NCI-H187 treated with DMSO at 0.1 percent for 48 hours (cell line): ENCODE data around the gene NMUR2.

Experiments
- DNase-seq: peaks from one replicate; lab custom pipeline; 2025; lab: John Stamatoyannopoulos, UW

NMUR2 gene

GRCh38 chr5:152367554-152367953, 37.5 kb downstream of the NMUR2 start:
- no peak for DNase-seq

- DNase-seq: no peak
Observed at GRCh38 chr5:152366716-152367115, 38.4 kb downstream of the NMUR2 start.

GRCh38 chr5:152364899-152365298, 40.2 kb downstream of the NMUR2 start:
- peak; percentile 25 for DNase-seq

DNA sequence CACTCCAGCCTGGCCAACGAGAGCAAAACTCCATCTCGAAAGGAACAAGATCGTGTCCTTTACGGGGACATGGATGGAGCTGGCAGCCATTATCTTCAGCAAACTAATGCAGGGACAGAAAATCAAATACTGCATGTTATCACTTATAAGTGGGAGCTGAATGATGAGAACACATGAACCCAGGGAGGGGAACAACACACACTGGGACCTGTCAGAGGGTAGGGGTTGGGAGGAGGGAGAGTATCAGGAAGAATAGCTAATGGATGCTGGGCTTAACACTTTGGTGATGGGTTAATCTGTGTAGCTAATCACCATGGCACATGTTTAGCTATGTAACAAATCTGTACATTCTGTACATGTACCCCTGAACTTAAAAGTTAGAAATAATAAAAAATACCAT, 40.9 kb downstream of the NMUR2 start:
- DNase-seq: no peak

GRCh38 chr5:152358861-152359568, 46.1 kb downstream of the NMUR2 start:
- DNase-seq: no peak

GRCh38 chr5:152356506-152356905, 48.6 kb downstream of the NMUR2 start:
- DNase-seq: no peak

- no peak for DNase-seq
Observed at GRCh38 chr5:152355061-152355460, 50.0 kb downstream of the NMUR2 start.

DNA sequence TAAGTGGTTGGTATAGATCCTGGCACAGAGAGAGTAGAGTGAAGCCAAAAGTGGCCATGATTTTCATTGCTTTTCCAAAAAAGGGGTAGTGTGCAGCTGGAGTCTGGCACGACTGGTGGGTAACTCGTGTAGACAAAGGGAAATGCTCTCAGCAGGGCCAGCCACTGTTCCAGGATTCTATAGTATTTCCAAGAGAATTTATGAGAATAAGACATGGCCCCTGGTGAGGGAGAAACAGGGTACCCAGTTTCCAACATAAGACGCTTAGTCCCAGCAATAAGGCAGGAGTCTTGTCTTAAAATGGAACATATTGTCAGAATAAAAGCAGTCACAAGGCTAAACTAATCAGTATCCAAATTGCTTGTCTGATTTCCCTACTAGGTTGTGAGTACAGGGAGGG, 52.1 kb downstream of the NMUR2 start:
- DNase-seq: no peak

DNA sequence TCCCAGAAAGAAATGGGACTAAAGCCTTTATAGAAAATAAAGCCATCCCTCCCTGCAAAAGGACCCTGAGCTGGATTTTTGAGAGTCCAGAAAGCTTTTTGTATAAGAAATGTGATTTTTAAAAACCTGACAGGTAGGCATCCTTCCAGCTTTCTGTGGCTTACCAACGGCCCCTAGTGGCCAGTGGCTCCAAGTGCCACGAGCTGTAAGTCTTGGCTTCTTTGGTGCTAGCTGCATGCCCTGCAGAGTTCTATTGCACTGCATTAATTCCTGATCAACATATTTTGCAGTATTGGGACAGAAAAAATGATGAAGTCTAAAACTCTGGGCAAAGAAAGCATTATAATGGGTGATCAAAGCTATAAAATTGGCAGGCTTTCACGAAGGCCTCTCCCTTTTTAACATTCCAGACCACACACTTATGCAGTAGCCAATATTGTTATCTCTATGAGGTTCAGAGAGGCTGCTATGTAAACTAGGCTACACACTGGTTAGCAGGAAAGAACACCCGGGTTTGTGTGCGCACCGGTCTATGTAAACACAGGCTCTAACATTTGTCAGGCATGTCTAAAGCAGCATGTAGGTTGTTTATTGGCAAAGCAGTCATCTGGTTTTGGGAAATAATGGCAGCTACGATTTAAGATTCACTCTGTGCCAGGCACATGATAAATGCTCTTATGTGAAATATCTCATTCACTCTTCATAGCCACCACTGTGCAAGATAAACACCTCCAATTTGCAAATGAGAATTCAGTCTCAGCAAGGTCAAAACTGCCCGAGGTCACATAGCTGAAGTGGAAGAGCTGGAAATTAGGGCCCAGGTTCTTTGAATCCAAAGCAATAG, 55.2 kb downstream of the NMUR2 start:
- no peak for DNase-seq
